ENCODE results near the gene ERF.
A peak's percentile ranks its signal among the peaks of the same experiment; 100 is the strongest.

The ERF gene

GRCh38 chr19:42295831-42296525 lies 41.0 kb upstream of the ERF start:
- no peak for DNase-seq
- no peak overlapping the region for H3K4me3 ChIP-seq (ENCODE audit: low read depth, low read length)
- no peak overlapping the region for H3K27ac ChIP-seq
- peak; percentile 99 for TF ChIP-seq CTCF (IDR thresholded peaks at IDR 0.05; ENCODE audit: low read depth, low read length, missing control alignments)
- H3K36me3 ChIP-seq (replicated peaks), result peaks cover 41% of the 10 kb centered on the region
- in situ Hi-C loops (cut with HindIII; ENCODE audit: low pct_ligation_motif_present, low sequenced_read_pairs), result no loop called here
- no peaks in the 10 kb centered on the region for H3K27me3 ChIP-seq (replicated peaks)

GRCh38 chr19:42295342-42295741 lies 40.4 kb upstream of the ERF start:
- no peak for DNase-seq
- Histone ChIP-seq H3K27me3 (replicated peaks) (no peaks in the 10 kb centered on the region), H3K36me3 (replicated peaks) (peaks cover 48% of the 10 kb centered on the region), H3K27ac (no peak overlapping the region), H3K4me3 (ENCODE audit: low read depth, low read length) (no peak overlapping the region)
- no peak for TF ChIP-seq CTCF (IDR thresholded peaks at IDR 0.05; ENCODE audit: low read depth, low read length, missing control alignments)
- in situ Hi-C loops (cut with HindIII; ENCODE audit: low pct_ligation_motif_present, low sequenced_read_pairs), result no loop called here

- TF ChIP-seq CTCF (IDR thresholded peaks at IDR 0.05; ENCODE audit: low read depth, low read length, missing control alignments), result no peak
- no peak overlapping the region for H3K4me3 ChIP-seq (ENCODE audit: low read depth, low read length)
- H3K27ac ChIP-seq, result no peak overlapping the region
- DNase-seq, result no peak
- in situ Hi-C loops (cut with HindIII; ENCODE audit: low pct_ligation_motif_present, low sequenced_read_pairs), result no loop called here
- peaks cover 55% of the 10 kb centered on the region for H3K36me3 ChIP-seq (replicated peaks)
- no peaks in the 10 kb centered on the region for H3K27me3 ChIP-seq (replicated peaks)
These were observed 39.7 kb upstream of the ERF start for GRCh38 chr19:42294471-42295137.

GRCh38 chr19:42293948-42294347 lies 39.0 kb upstream of the ERF start:
- no peak for DNase-seq
- Histone ChIP-seq H3K4me3 (ENCODE audit: low read depth, low read length) (no peak overlapping the region), H3K27ac (no peak overlapping the region), H3K27me3 (replicated peaks) (no peaks in the 10 kb centered on the region), H3K36me3 (replicated peaks) (peaks cover 62% of the 10 kb centered on the region)
- in situ Hi-C loops (cut with HindIII; ENCODE audit: low pct_ligation_motif_present, low sequenced_read_pairs), result no loop called here
- TF ChIP-seq CTCF (IDR thresholded peaks at IDR 0.05; ENCODE audit: low read depth, low read length, missing control alignments), result no peak

GRCh38 chr19:42293540-42293939 lies 38.6 kb upstream of the ERF start:
- DNase-seq, result no peak
- Histone ChIP-seq H3K4me3 (ENCODE audit: low read depth, low read length) (no peak overlapping the region), H3K27me3 (replicated peaks) (no peaks in the 10 kb centered on the region), H3K36me3 (replicated peaks) (peaks cover 64% of the 10 kb centered on the region), H3K27ac (no peak overlapping the region)
- in situ Hi-C loops (cut with HindIII; ENCODE audit: low pct_ligation_motif_present, low sequenced_read_pairs), result no loop called here
- peak; percentile 45 for TF ChIP-seq CTCF (IDR thresholded peaks at IDR 0.05; ENCODE audit: low read depth, low read length, missing control alignments)

Measured in brain microvascular endothelial cell (primary cell).